GM10266 (cell line): ENCODE data around the gene COG5.

Experiments used
- DNase-seq: peaks from one replicate; pipeline ENCODE4 v3.0.0; 2012; ENCODE audit errors: extremely low spot score
- CTCF ChIP-seq: IDR thresholded peaks from 2 replicates; pipeline ENCODE4 v1.5.1; 2012; ENCODE audit warnings: mild to moderate bottlenecking, low read depth; ENCODE audit not compliant: control insufficient read depth, insufficient read depth; ENCODE audit errors: missing control alignments

Gene COG5

GRCh38 chr7:107364787-107365186 is 198.9 kb downstream of the COG5 start:
- DNase-seq: no peak
- TF ChIP-seq CTCF: no peak

- DNase-seq: no peak
- no peak for TF ChIP-seq CTCF
Measured at GRCh38 chr7:107359520-107360316, 204.0 kb downstream of the COG5 start.

GRCh38 chr7:107355616-107356015 is 208.1 kb downstream of the COG5 start:
- TF ChIP-seq CTCF: no peak
- DNase-seq: no peak

- no peak for TF ChIP-seq CTCF
- no peak for DNase-seq
Measured at GRCh38 chr7:107354640-107355039, 209.1 kb downstream of the COG5 start.

GRCh38 chr7:107353701-107354100 is 210.0 kb downstream of the COG5 start:
- DNase-seq: no peak
- no peak for TF ChIP-seq CTCF

- no peak for TF ChIP-seq CTCF
- DNase-seq: no peak
Measured at GRCh38 chr7:107345898-107346297, 217.8 kb downstream of the COG5 start.

GRCh38 chr7:107344799-107345198 is 218.9 kb downstream of the COG5 start:
- TF ChIP-seq CTCF: no peak

More at GRCh38 chr7:107344799-107345198, 218.9 kb downstream of the COG5 start:
- no peak for DNase-seq
